GM18526 (cell line): ENCODE results near the gene TMEM208.

Source experiments
- POLR2A ChIP-seq: IDR thresholded peaks from 3 replicates; pipeline ENCODE4 v1.6.1; 2011; ENCODE audit not compliant: insufficient read length; ENCODE audit errors: extremely low read depth

The TMEM208 gene

GRCh38 chr16:67199808-67200198 lies 27.1 kb upstream of the TMEM208 start:
- no peak for TF ChIP-seq POLR2A

GRCh38 chr16:67200491-67200890 lies 26.4 kb upstream of the TMEM208 start:
- no peak for TF ChIP-seq POLR2A

GRCh38 chr16:67201411-67202345 lies 25.3 kb upstream of the TMEM208 start:
- no peak for TF ChIP-seq POLR2A

- TF ChIP-seq POLR2A: no peak
Measured at GRCh38 chr16:67202426-67202825, 24.5 kb upstream of the TMEM208 start.

GRCh38 chr16:67202956-67203493 lies 23.9 kb upstream of the TMEM208 start:
- no peak for TF ChIP-seq POLR2A

GRCh38 chr16:67204076-67204475 lies 22.9 kb upstream of the TMEM208 start:
- TF ChIP-seq POLR2A: no peak

- no peak for TF ChIP-seq POLR2A
Measured at GRCh38 chr16:67206129-67206837, 20.6 kb upstream of the TMEM208 start.

- TF ChIP-seq POLR2A: no peak
Measured at GRCh38 chr16:67206838-67207248, 20.1 kb upstream of the TMEM208 start.

GRCh38 chr16:67207249-67208091 lies 19.5 kb upstream of the TMEM208 start:
- no peak for TF ChIP-seq POLR2A

- TF ChIP-seq POLR2A: peak; percentile 8
Measured at GRCh38 chr16:67208154-67208896, 18.6 kb upstream of the TMEM208 start.

- TF ChIP-seq POLR2A: no peak
Measured at GRCh38 chr16:67209565-67209964, 17.4 kb upstream of the TMEM208 start.

- TF ChIP-seq POLR2A: no peak
Measured at GRCh38 chr16:67210069-67210937, 16.6 kb upstream of the TMEM208 start.

- TF ChIP-seq POLR2A: no peak
Measured at GRCh38 chr16:67211674-67212073, 15.3 kb upstream of the TMEM208 start.
